Measurements from ENCODE around the gene TMEM198.

Gene TMEM198

DNA sequence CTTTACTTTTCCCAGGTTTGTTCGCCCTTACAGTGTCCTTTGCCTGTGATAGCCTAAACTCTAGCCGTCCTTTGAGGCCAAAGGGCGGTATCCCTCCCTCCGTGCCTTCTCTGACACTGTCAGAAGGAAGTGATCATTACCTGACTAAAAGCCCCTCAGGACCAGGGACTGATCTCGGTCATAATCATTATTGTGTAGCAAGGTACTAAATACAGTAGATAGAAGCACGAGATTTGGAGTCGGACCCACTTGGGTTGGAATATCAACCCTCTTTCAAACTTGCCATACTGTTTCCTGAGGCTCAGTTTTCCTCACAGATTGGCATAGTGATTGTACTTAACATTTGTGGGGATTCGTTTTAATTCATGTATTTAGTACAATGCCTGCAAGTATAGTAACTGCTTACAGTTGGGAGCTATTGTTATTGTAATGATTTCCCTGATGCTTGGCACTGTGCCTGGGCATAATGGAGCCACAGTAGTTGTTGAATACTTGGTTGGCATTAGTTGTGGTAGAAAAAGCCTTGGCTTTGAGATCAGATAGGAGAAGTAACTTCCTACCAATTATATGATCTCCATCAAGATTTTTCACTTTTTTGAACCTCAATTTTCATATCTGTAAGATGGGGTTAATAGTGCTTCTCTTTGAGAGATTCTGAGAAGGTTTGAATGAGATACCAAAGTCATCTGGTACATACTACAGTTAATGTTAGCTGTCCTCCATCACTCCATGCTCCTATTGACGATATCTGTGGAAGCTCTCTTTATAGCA is 54.7 kb downstream of the TMEM198 start:
- H3K4me1 ChIP-seq (ENCODE audit: insufficient read depth, low read length): peaks cover 18% of the 10 kb centered on the region
- H3K9ac ChIP-seq (ENCODE audit: low read depth, low read length): peak overlapping the region; percentile 24; the same call in 1 of the 2 replicates
- no peaks in the 10 kb centered on the region for H3K9me3 ChIP-seq (ENCODE audit: insufficient read depth, low read depth, low read length)
- H3K27ac ChIP-seq (ENCODE audit: low read depth, low read length): peak overlapping the region; percentile 29
- H3K4me3 ChIP-seq (ENCODE audit: low read length): peak overlapping the region; percentile 92
- H3K27me3 ChIP-seq (ENCODE audit: insufficient read depth, low read length): no peaks in the 10 kb centered on the region
- WGBS: 32% methylated on average over 9 of the region's 9 CpGs
- H3K36me3 ChIP-seq (ENCODE audit: insufficient read depth, low read length): peaks cover 19% of the 10 kb centered on the region
